ENCODE results near the gene PCK1. TPM values are rescaled to one million over a fixed set of nuclear protein-coding genes. Genes with fewer than 3 reads are reported as not detected.

PCK1 gene
- total and polyA plus RNA-seq, 2 of the 13 experiments (the other 11 are each of a cell fraction or from before 2014, with no cell fraction given): 6.5 to 12.6 TPM

GRCh38 chr20:57562541-57563465, 1.9 kb downstream of the PCK1 start (continued):
- TF ChIP-seq, protein P1, sequence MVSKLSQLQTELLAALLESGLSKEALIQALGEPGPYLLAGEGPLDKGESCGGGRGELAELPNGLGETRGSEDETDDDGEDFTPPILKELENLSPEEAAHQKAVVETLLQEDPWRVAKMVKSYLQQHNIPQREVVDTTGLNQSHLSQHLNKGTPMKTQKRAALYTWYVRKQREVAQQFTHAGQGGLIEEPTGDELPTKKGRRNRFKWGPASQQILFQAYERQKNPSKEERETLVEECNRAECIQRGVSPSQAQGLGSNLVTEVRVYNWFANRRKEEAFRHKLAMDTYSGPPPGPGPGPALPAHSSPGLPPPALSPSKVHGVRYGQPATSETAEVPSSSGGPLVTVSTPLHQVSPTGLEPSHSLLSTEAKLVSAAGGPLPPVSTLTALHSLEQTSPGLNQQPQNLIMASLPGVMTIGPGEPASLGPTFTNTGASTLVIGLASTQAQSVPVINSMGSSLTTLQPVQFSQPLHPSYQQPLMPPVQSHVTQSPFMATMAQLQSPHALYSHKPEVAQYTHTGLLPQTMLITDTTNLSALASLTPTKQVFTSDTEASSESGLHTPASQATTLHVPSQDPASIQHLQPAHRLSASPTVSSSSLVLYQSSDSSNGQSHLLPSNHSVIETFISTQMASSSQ (IDR thresholded peaks at IDR 0.05; ENCODE audit: low read depth): no peak
- TF ChIP-seq, protein P1 (CRISPR knock-in tag; IDR thresholded peaks at IDR 0.05; ENCODE audit: borderline replicate concordance): no peak
- TF ChIP-seq SMYD3 (CRISPR knock-in tag; IDR thresholded peaks at IDR 0.05): no peak
- no peak for TF ChIP-seq MAFG (CRISPR knock-in tag; IDR thresholded peaks at IDR 0.05)
- TF ChIP-seq ZBTB8A (CRISPR knock-in tag; IDR thresholded peaks at IDR 0.05; ENCODE audit: borderline replicate concordance, low read depth): no peak
- TF ChIP-seq TBL1XR1 (IDR thresholded peaks at IDR 0.05; ENCODE audit: borderline replicate concordance, low read length, partially characterized antibody): peak; percentile 24
- TF ChIP-seq KDM4B (CRISPR knock-in tag; IDR thresholded peaks at IDR 0.05): no peak
- no peak for TF ChIP-seq MEIS1 (CRISPR knock-in tag; IDR thresholded peaks at IDR 0.05; ENCODE audit: borderline replicate concordance)
- no peak for TF ChIP-seq PHB2 (IDR thresholded peaks at IDR 0.05; ENCODE audit: partially characterized antibody)
- peak; percentile 12; the same call in 1 of the 2 replicates for TF ChIP-seq GABPB1 (CRISPR knock-in tag; IDR thresholded peaks at IDR 0.05)
- no peak for TF ChIP-seq SUZ12 (IDR thresholded peaks at IDR 0.05; ENCODE audit: low read depth, low read length)
- TF ChIP-seq MTA1 (CRISPR knock-in tag; IDR thresholded peaks at IDR 0.05; ENCODE audit: borderline replicate concordance): peak; percentile 24; the same call in 1 of the 2 replicates
- TF ChIP-seq MIXL1 (CRISPR knock-in tag; IDR thresholded peaks at IDR 0.05): no peak
- no peak for TF ChIP-seq ZNF501 (CRISPR knock-in tag; IDR thresholded peaks at IDR 0.05)
- no peak for TF ChIP-seq TGIF2 (CRISPR knock-in tag; IDR thresholded peaks at IDR 0.05)
- peak; percentile 49; the same call in 1 of the 2 replicates for TF ChIP-seq HES4 (CRISPR knock-in tag; IDR thresholded peaks at IDR 0.05; ENCODE audit: borderline replicate concordance)
- TF ChIP-seq ARHGAP35 (CRISPR knock-in tag; IDR thresholded peaks at IDR 0.05; ENCODE audit: borderline replicate concordance): no peak
- no peak for TF ChIP-seq SATB2 (CRISPR knock-in tag; IDR thresholded peaks at IDR 0.05)
- TF ChIP-seq SYNCRIP (IDR thresholded peaks at IDR 0.05; ENCODE audit: insufficient read depth, low read depth, low read length): no peak
- TF ChIP-seq MEF2D (CRISPR knock-in tag; IDR thresholded peaks at IDR 0.05): no peak; the same call in 1 of the 2 replicates
- no peak for TF ChIP-seq REPIN1 (CRISPR knock-in tag; IDR thresholded peaks at IDR 0.05; ENCODE audit: borderline replicate concordance, low read depth)
- no peak for TF ChIP-seq ZNF891 (CRISPR knock-in tag; IDR thresholded peaks at IDR 0.05)
- peak; percentile 30; the same call in 1 of the 2 replicates for TF ChIP-seq SPEN (CRISPR knock-in tag; IDR thresholded peaks at IDR 0.05; ENCODE audit: low read depth)
- TF ChIP-seq, protein P2, sequence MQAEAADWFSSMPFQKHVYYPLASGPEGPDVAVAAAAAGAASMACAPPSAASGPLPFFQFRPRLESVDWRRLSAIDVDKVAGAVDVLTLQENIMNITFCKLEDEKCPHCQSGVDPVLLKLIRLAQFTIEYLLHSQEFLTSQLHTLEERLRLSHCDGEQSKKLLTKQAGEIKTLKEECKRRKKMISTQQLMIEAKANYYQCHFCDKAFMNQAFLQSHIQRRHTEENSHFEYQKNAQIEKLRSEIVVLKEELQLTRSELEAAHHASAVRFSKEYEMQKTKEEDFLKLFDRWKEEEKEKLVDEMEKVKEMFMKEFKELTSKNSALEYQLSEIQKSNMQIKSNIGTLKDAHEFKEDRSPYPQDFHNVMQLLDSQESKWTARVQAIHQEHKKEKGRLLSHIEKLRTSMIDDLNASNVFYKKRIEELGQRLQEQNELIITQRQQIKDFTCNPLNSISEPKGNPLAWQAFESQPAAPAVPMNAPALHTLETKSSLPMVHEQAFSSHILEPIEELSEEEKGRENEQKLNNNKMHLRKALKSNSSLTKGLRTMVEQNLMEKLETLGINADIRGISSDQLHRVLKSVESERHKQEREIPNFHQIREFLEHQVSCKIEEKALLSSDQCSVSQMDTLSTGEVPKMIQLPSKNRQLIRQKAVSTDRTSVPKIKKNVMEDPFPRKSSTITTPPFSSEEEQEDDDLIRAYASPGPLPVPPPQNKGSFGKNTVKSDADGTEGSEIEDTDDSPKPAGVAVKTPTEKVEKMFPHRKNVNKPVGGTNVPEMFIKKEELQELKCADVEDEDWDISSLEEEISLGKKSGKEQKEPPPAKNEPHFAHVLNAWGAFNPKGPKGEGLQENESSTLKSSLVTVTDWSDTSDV (CRISPR knock-in tag; IDR thresholded peaks at IDR 0.05): 0 out of 2 replicates have a peak, but pooled peaks have one; percentile 36
